GM23338 (cell line): Measurements from ENCODE around the gene PACS1. TPM values are rescaled to one million over a fixed set of nuclear protein-coding genes. Genes with fewer than 3 reads are reported as not detected.

Experiments
- ATAC-seq: fragments of 200-7000 bp; cut with Tn5 transposase; 3 replicates; pipeline ENCODE4 v1.9.1; 2020
- DNase-seq: peaks from one replicate; pipeline ENCODE4 v3.0.0-alpha.2; 2015; ENCODE audit warnings: low spot score
- H2AFZ ChIP-seq: fragments of 200-600 bp; sonication (generic); 2 replicates; pipeline ENCODE4 v1.8.0; 2016; ENCODE audit warnings: antibody characterized with exemption, mild to moderate bottlenecking, moderate library complexity
- H3F3A ChIP-seq: fragments of 200-600 bp; sonication (generic); replicated peaks from 2 replicates; pipeline ENCODE4 v1.8.0; 2017; ENCODE audit warnings: antibody characterized with exemption, mixed run types, low read depth
- H3K27ac ChIP-seq: fragments of 200-600 bp; sonication (generic); 2 replicates; pipeline ENCODE4 v1.6.1; 2016; ENCODE audit warnings: low read depth
- H3K27me3 ChIP-seq: fragments of 200-600 bp; sonication (generic); 2 replicates; pipeline ENCODE4 v1.8.0; 2016; ENCODE audit warnings: mild to moderate bottlenecking, mixed run types, moderate library complexity; ENCODE audit not compliant: insufficient read depth
- H3K36me3 ChIP-seq: fragments of 200-600 bp; sonication (generic); 2 replicates; pipeline ENCODE4 v1.8.0; 2016; ENCODE audit warnings: mild to moderate bottlenecking; ENCODE audit not compliant: insufficient read depth
- H3K4me1 ChIP-seq: fragments of 200-600 bp; sonication (generic); 2 replicates; pipeline ENCODE4 v1.8.0; 2016; ENCODE audit warnings: mild to moderate bottlenecking, moderate library complexity; ENCODE audit not compliant: insufficient read depth
- H3K4me2 ChIP-seq: fragments of 200-600 bp; sonication (generic); 2 replicates; pipeline ENCODE4 v1.7.1; 2017; ENCODE audit warnings: mixed run types
- H3K4me3 ChIP-seq: fragments of 200-600 bp; sonication (generic); 2 replicates; pipeline ENCODE4 v1.6.1; 2016; ENCODE audit warnings: mixed run types
- H3K79me2 ChIP-seq: fragments of 200-600 bp; sonication (generic); replicated peaks from 2 replicates; pipeline ENCODE4 v1.8.0; 2017; ENCODE audit warnings: mild to moderate bottlenecking; ENCODE audit not compliant: insufficient read depth
- H3K9me2 ChIP-seq: fragments of 200-600 bp; sonication (generic); 2 replicates; pipeline ENCODE4 v1.8.0; 2017; ENCODE audit not compliant: insufficient read depth
- H4K20me1 ChIP-seq: fragments of 200-600 bp; sonication (generic); replicated peaks from 2 replicates; pipeline ENCODE4 v1.8.0; 2017; ENCODE audit warnings: mild to moderate bottlenecking; ENCODE audit not compliant: insufficient read depth
- H3K27ac Mint-ChIP-seq: 2 replicates; pipeline ENCODE4 v1.8.0; 2020; ENCODE audit warnings: inconsistent platforms, mild to moderate bottlenecking, moderate library complexity, mixed read lengths
- H3K27me3 Mint-ChIP-seq: 3 replicates; pipeline ENCODE4 v1.8.0; 2022; ENCODE audit warnings: low read depth, mild to moderate bottlenecking, moderate library complexity, mixed read lengths, inconsistent platforms; ENCODE audit not compliant: insufficient read depth, poor library complexity
- H3K36me3 Mint-ChIP-seq: 3 replicates; pipeline ENCODE4 v1.8.0; 2021; ENCODE audit warnings: low read depth, mild to moderate bottlenecking, inconsistent platforms, moderate library complexity, mixed read lengths
- H3K4me1 Mint-ChIP-seq: 3 replicates; pipeline ENCODE4 v1.8.0; 2020; ENCODE audit warnings: mild to moderate bottlenecking, inconsistent platforms, mixed read lengths
- H3K4me3 Mint-ChIP-seq: 3 replicates; pipeline ENCODE4 v1.8.0; 2021; ENCODE audit warnings: moderate library complexity, mild to moderate bottlenecking, inconsistent platforms, mixed read lengths
- H3K9me3 Mint-ChIP-seq: 3 replicates; pipeline ENCODE4 v1.8.0; 2020; ENCODE audit warnings: moderate library complexity, mild to moderate bottlenecking, inconsistent platforms, mixed read lengths
- CREB1 ChIP-seq: fragments of 250-450 bp; sonication (Bioruptor Pico); IDR thresholded peaks from 2 replicates; pipeline ENCODE4 v1.5.0; 2020; ENCODE audit warnings: low read depth, mild to moderate bottlenecking, moderate library complexity
- EZH2 ChIP-seq: fragments of 200-600 bp; sonication (generic); IDR thresholded peaks from one replicate; pipeline ENCODE4 v1.8.0; 2017; ENCODE audit warnings: antibody characterized with exemption, mild to moderate bottlenecking, low read depth; ENCODE audit not compliant: unreplicated experiment
- EZH2phosphoT487 ChIP-seq: fragments of 200-600 bp; sonication (generic); IDR thresholded peaks from one replicate; pipeline ENCODE4 v1.8.1; 2018; ENCODE audit warnings: antibody characterized with exemption; ENCODE audit not compliant: unreplicated experiment
- JUNB ChIP-seq: IDR thresholded peaks from one replicate; pipeline ENCODE4 v1.6.1; 2016; ENCODE audit warnings: antibody characterized with exemption; ENCODE audit not compliant: unreplicated experiment
- NANOG ChIP-seq: IDR thresholded peaks from 2 replicates; pipeline ENCODE4 v1.6.1; 2016; ENCODE audit warnings: antibody characterized with exemption, borderline replicate concordance
- POLR2AphosphoS5 ChIP-seq: IDR thresholded peaks from 2 replicates; pipeline ENCODE4 v1.6.1; 2016; ENCODE audit warnings: antibody characterized with exemption, low read depth
- STAT1 ChIP-seq: IDR thresholded peaks from one replicate; pipeline ENCODE4 v1.6.1; 2016; ENCODE audit warnings: antibody characterized with exemption; ENCODE audit not compliant: unreplicated experiment
- ZNF114 ChIP-seq: fragments of 250-450 bp; sonication (Bioruptor Pico); IDR thresholded peaks from 2 replicates; pipeline ENCODE4 v1.5.0; 2020; ENCODE audit warnings: mild to moderate bottlenecking, moderate library complexity
- polyA plus RNA-seq: library from polyadenylated mRNA; unstranded; fragments of >200 nt; fragmentation: Nextera tagmentation; extraction: Ambion mirVana; gene quantifications from 2 replicates; pipeline ENCODE4 v1.2.1, GENCODE V29; 2016
- total RNA-seq: library from RNA; depleted of rRNA; stranded (reverse); fragments of >200 nt; shearing (Covaris generic); gene quantifications from 2 replicates; pipeline ENCODE4 v1.2.3, GENCODE V29; 2014
- TF ChIP-seq, protein P1 (sequence below): fragments of 250-450 bp; sonication (Bioruptor Pico); IDR thresholded peaks from 2 replicates; pipeline ENCODE4 v1.5.0; 2020; ENCODE audit warnings: mild to moderate bottlenecking, moderate library complexity
- TF ChIP-seq, protein P2 (sequence below): IDR thresholded peaks from one replicate; pipeline ENCODE4 v1.6.1; 2018; ENCODE audit warnings: antibody characterized with exemption; ENCODE audit not compliant: unreplicated experiment
- TF ChIP-seq, protein P3 (sequence below), 2 experiments: fragments of 200-600 bp in 1 of 2; sonication (generic) in 1 of 2; conservative IDR thresholded peaks; 2 replicates each; pipeline versions ENCODE4 v1.5.1 to v1.6.1; 2016 to 2017; ENCODE audit warnings: antibody characterized with exemption in 2 of 2, low read depth in 2 of 2, mild to moderate bottlenecking in 2 of 2, moderate library complexity in 1 of 2

PACS1 gene
- total and polyA plus RNA-seq, 2 experiments from 2014 or later, result 8.0 to 37.5 TPM

DNA sequence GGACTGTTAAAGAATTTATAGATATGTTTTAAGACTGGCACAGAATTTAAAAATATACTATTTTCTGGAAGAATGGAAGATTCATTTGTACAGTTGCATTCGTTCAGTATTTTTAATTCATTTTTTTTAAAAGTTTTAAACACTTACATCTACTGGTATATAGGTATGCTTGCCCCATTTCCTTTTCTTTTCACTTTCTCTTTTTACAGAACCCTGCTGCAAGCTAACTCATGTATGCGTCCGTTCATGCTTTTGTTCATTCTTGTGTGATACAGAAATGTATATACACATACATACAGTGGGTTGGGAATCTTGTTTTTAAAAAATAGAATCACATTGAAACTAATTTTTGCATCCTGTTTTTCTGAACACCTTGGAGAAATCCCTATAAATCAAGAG, 31.0 kb downstream of the PACS1 start:
- Histone ChIP-seq H3F3A (no peaks in the 10 kb centered on the region), H2AFZ (no peak overlapping the region), H3K27ac (no peak overlapping the region), H3K79me2 (peaks cover 17% of the 10 kb centered on the region), H3K4me3 (no peak overlapping the region), H3K27me3 (no peaks in the 10 kb centered on the region), H3K9me2 (no peaks in the 10 kb centered on the region), H3K4me2 (no peak overlapping the region), H4K20me1 (0 out of 2 replicates have a peak, but pooled peaks cover 3% of the 10 kb centered on the region), H3K36me3 (no peaks in the 10 kb centered on the region), H3K4me1 (peaks cover 6% of the 10 kb centered on the region; the same call in 1 of the 2 replicates)
- H3K9me3 Mint-ChIP-seq, result no peaks in the 10 kb centered on the region
- H3K27me3 Mint-ChIP-seq, result peaks cover 2% of the 10 kb centered on the region
- DNase-seq, result no peak
- no peak overlapping the region for H3K27ac Mint-ChIP-seq
- peaks cover 7% of the 10 kb centered on the region; the same call in 2 of the 3 replicates for H3K4me1 Mint-ChIP-seq
- TF ChIP-seq JUNB (no peak), STAT1 (no peak), NANOG (no peak), POLR2AphosphoS5 (no peak), EZH2phosphoT487 (no peak), CREB1 (CRISPR knock-in tag) (no peak), EZH2 (no peak), ZNF114 (CRISPR knock-in tag) (no peak)
- TF ChIP-seq, protein P1, sequence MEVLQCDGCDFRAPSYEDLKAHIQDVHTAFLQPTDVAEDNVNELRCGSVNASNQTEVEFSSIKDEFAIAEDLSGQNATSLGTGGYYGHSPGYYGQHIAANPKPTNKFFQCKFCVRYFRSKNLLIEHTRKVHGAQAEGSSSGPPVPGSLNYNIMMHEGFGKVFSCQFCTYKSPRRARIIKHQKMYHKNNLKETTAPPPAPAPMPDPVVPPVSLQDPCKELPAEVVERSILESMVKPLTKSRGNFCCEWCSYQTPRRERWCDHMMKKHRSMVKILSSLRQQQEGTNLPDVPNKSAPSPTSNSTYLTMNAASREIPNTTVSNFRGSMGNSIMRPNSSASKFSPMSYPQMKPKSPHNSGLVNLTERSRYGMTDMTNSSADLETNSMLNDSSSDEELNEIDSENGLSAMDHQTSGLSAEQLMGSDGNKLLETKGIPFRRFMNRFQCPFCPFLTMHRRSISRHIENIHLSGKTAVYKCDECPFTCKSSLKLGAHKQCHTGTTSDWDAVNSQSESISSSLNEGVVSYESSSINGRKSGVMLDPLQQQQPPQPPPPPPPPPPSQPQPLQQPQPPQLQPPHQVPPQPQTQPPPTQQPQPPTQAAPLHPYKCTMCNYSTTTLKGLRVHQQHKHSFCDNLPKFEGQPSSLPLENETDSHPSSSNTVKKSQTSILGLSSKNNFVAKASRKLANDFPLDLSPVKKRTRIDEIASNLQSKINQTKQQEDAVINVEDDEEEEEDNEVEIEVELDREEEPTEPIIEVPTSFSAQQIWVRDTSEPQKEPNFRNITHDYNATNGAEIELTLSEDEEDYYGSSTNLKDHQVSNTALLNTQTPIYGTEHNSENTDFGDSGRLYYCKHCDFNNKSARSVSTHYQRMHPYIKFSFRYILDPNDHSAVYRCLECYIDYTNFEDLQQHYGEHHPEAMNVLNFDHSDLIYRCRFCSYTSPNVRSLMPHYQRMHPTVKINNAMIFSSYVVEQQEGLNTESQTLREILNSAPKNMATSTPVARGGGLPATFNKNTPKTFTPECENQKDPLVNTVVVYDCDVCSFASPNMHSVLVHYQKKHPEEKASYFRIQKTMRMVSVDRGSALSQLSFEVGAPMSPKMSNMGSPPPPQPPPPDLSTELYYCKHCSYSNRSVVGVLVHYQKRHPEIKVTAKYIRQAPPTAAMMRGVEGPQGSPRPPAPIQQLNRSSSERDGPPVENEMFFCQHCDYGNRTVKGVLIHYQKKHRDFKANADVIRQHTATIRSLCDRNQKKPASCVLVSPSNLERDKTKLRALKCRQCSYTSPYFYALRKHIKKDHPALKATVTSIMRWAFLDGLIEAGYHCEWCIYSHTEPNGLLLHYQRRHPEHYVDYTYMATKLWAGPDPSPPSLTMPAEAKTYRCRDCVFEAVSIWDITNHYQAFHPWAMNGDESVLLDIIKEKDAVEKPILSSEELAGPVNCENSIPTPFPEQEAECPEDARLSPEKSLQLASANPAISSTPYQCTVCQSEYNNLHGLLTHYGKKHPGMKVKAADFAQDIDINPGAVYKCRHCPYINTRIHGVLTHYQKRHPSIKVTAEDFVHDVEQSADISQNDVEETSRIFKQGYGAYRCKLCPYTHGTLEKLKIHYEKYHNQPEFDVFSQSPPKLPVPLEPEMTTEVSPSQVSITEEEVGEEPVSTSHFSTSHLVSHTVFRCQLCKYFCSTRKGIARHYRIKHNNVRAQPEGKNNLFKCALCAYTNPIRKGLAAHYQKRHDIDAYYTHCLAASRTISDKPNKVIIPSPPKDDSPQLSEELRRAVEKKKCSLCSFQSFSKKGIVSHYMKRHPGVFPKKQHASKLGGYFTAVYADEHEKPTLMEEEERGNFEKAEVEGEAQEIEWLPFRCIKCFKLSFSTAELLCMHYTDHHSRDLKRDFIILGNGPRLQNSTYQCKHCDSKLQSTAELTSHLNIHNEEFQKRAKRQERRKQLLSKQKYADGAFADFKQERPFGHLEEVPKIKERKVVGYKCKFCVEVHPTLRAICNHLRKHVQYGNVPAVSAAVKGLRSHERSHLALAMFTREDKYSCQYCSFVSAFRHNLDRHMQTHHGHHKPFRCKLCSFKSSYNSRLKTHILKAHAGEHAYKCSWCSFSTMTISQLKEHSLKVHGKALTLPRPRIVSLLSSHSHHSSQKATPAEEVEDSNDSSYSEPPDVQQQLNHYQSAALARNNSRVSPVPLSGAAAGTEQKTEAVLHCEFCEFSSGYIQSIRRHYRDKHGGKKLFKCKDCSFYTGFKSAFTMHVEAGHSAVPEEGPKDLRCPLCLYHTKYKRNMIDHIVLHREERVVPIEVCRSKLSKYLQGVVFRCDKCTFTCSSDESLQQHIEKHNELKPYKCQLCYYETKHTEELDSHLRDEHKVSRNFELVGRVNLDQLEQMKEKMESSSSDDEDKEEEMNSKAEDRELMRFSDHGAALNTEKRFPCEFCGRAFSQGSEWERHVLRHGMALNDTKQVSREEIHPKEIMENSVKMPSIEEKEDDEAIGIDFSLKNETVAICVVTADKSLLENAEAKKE (CRISPR knock-in tag), result no peak
- TF ChIP-seq, protein P2, sequence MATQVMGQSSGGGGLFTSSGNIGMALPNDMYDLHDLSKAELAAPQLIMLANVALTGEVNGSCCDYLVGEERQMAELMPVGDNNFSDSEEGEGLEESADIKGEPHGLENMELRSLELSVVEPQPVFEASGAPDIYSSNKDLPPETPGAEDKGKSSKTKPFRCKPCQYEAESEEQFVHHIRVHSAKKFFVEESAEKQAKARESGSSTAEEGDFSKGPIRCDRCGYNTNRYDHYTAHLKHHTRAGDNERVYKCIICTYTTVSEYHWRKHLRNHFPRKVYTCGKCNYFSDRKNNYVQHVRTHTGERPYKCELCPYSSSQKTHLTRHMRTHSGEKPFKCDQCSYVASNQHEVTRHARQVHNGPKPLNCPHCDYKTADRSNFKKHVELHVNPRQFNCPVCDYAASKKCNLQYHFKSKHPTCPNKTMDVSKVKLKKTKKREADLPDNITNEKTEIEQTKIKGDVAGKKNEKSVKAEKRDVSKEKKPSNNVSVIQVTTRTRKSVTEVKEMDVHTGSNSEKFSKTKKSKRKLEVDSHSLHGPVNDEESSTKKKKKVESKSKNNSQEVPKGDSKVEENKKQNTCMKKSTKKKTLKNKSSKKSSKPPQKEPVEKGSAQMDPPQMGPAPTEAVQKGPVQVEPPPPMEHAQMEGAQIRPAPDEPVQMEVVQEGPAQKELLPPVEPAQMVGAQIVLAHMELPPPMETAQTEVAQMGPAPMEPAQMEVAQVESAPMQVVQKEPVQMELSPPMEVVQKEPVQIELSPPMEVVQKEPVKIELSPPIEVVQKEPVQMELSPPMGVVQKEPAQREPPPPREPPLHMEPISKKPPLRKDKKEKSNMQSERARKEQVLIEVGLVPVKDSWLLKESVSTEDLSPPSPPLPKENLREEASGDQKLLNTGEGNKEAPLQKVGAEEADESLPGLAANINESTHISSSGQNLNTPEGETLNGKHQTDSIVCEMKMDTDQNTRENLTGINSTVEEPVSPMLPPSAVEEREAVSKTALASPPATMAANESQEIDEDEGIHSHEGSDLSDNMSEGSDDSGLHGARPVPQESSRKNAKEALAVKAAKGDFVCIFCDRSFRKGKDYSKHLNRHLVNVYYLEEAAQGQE, result no peak
- TF ChIP-seq, protein P3, sequence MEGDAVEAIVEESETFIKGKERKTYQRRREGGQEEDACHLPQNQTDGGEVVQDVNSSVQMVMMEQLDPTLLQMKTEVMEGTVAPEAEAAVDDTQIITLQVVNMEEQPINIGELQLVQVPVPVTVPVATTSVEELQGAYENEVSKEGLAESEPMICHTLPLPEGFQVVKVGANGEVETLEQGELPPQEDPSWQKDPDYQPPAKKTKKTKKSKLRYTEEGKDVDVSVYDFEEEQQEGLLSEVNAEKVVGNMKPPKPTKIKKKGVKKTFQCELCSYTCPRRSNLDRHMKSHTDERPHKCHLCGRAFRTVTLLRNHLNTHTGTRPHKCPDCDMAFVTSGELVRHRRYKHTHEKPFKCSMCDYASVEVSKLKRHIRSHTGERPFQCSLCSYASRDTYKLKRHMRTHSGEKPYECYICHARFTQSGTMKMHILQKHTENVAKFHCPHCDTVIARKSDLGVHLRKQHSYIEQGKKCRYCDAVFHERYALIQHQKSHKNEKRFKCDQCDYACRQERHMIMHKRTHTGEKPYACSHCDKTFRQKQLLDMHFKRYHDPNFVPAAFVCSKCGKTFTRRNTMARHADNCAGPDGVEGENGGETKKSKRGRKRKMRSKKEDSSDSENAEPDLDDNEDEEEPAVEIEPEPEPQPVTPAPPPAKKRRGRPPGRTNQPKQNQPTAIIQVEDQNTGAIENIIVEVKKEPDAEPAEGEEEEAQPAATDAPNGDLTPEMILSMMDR (conservative IDR thresholded peaks at IDR 0.05; ENCODE audit: low read depth in 2 of 2), result no peak
- no peaks in the 10 kb centered on the region for H3K36me3 Mint-ChIP-seq
- H3K4me3 Mint-ChIP-seq, result no peak overlapping the region
- no peak for ATAC-seq
